A549 treated with ZK216348 at 1 μM for 4 hours (cell line): ENCODE results near the gene MEIS2. TPM values are rescaled to one million over a fixed set of nuclear protein-coding genes. Genes with fewer than 3 reads are reported as not detected.

ENCODE experiments used
- total RNA-seq: library from RNA; stranded (reverse); fragments of 200-300 nt; extraction: Qiagen RNA extraction; gene quantifications from 5 replicates; pipeline ENCODE4 v1.2.3, GENCODE V29; 2022; ENCODE audit warnings: low read depth

Gene MEIS2
- total RNA-seq = 9.2 to 10.1 TPM (median 9.9 TPM) in 5 replicates

DNA sequence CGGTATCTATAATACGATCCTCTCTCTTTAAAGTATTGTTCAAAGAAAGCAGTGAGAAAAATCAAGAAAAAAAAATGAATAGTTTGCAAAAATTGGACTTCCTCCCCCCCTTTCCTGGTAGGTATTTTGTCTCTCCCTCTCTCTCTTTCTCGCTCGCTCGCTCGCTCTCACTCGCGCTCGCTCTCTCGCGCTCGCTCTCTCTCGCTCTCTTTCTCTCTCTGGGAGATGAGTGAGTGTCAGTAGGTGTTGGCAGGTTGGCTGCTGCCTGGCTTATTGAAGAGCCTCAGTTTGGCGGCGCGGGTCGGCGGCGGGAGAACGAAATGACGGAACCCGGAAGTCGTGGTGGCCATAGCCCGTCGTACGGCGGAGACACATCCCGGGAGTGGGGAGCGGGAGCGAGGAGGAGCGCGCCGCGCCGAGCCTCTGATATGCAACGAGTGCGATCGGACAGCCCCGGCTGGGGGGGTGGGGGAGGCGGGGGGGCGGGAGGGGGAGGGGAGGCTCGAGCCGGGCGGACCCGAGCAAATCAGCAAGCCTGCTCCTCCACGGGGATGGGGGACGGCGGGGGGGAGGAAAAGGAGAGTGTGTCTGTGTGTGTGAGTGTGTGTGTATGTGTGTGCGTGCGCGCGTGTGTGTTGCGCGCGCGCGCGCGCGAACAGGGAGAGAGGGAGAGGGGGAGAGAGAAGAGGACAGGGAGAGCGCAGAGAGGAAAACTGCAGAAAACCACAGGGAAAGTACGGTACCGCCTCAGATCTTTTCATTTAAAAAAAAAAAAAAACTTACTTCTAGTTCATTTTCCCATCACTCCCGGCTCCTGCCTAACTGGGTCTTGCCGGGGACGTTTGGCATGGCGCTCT, at the start of gene MEIS2:
Gene MEIS2, minus strand, starts transcription at position 441 of the 857 bp plus-strand sequence. CDS start 1,083 bp downstream, outside the sequence.

